ENCODE measurements around the gene WDSUB1. TPM values are rescaled to one million over a fixed set of nuclear protein-coding genes. Genes with fewer than 3 reads are reported as not detected.

The WDSUB1 gene
- polyA plus RNA-seq, 1 of the 3 experiments (the other 2 are of a cell fraction), result 5.3 TPM

GRCh38 chr2:159192371-159192918 lies 94.1 kb downstream of the WDSUB1 start:
- H3K4me3 ChIP-seq (ENCODE audit: low read depth in 2 of 2, low read length in 1 of 2), result no peak overlapping the region
- no peaks in the 10 kb centered on the region for H3K27me3 ChIP-seq (ENCODE audit: insufficient read depth)
- no peaks in the 10 kb centered on the region for H3F3A ChIP-seq (replicated peaks; ENCODE audit: insufficient read depth)
- H3K9me3 ChIP-seq, result no peaks in the 10 kb centered on the region
- H3K79me2 ChIP-seq (ENCODE audit: insufficient read depth), result no peaks in the 10 kb centered on the region
- H4K20me1 ChIP-seq (ENCODE audit: insufficient read depth), result no peaks in the 10 kb centered on the region
- 96% methylated on average over 12 of the region's 12 CpGs for WGBS (ENCODE audit: low lambda C conversion rate)
- H2AFZ ChIP-seq (ENCODE audit: low read depth), result no peak overlapping the region
- DNase-seq, result no peak
- POLR2A ChIA-PET, result no interaction called here
- CTCF ChIA-PET, result no interaction called here
- no peak overlapping the region for H3K9ac ChIP-seq
- TF ChIP-seq MXI1 (IDR thresholded peaks at IDR 0.05; ENCODE audit: low read depth, low read length) (no peak), TCF12 (IDR thresholded peaks at IDR 0.05) (no peak), EP300 (IDR thresholded peaks at IDR 0.05; ENCODE audit: borderline replicate concordance in 1 of 2, low read depth in 1 of 2, low read length in 1 of 2) (no peak), EZH2phosphoT487 (IDR thresholded peaks at IDR 0.05; ENCODE audit: borderline replicate concordance, low read depth) (no peak)
- H3K4me1 ChIP-seq (ENCODE audit: control insufficient read depth in 1 of 2, insufficient read depth in 2 of 2, low read depth in 1 of 2, low read length in 1 of 2), result peaks cover 0 to 2% of the 10 kb centered on the region in 2 experiments; a peak in 2 of 4 replicates
- no peak overlapping the region for H3K4me2 ChIP-seq
- H3K36me3 ChIP-seq (replicated peaks in 1 of 2; ENCODE audit: control insufficient read depth in 1 of 2, insufficient read depth in 2 of 2, low read length in 1 of 2), result peaks cover 10 to 51% of the 10 kb centered on the region in 2 experiments
- H3K27ac ChIP-seq (ENCODE audit: low read depth in 2 of 2, low read length in 1 of 2), result no peak overlapping the region
- no peaks in the 10 kb centered on the region for H3K9me2 ChIP-seq

- no peaks in the 10 kb centered on the region for H3K79me2 ChIP-seq (ENCODE audit: insufficient read depth)
- H3K9me2 ChIP-seq, result no peaks in the 10 kb centered on the region
- 96% methylated on average over 4 of the region's 4 CpGs for WGBS (ENCODE audit: low lambda C conversion rate)
- H4K20me1 ChIP-seq (ENCODE audit: insufficient read depth), result no peaks in the 10 kb centered on the region
- no peaks in the 10 kb centered on the region for H3K27me3 ChIP-seq (ENCODE audit: insufficient read depth)
- CTCF ChIA-PET, result interaction anchor here (1.1 to 1.3 kb wide), 3 partner anchors 9 to 70 kb away, joined by 3 to 5 read pairs (median 3); no protein-coding TSS in a partner anchor
- peaks cover 7 to 44% of the 10 kb centered on the region in 2 experiments for H3K36me3 ChIP-seq (replicated peaks in 1 of 2; ENCODE audit: control insufficient read depth in 1 of 2, insufficient read depth in 2 of 2, low read length in 1 of 2)
- TF ChIP-seq YY1 (IDR thresholded peaks at IDR 0.05; ENCODE audit: low read depth) (no peak), FOSL2 (IDR thresholded peaks at IDR 0.05; ENCODE audit: borderline replicate concordance, low read depth) (no peak), EZH2phosphoT487 (IDR thresholded peaks at IDR 0.05; ENCODE audit: borderline replicate concordance, low read depth) (no peak), EP300 (IDR thresholded peaks at IDR 0.05; ENCODE audit: borderline replicate concordance in 1 of 2, low read depth in 1 of 2, low read length in 1 of 2) (no peak), POLR2AphosphoS5 (IDR thresholded peaks at IDR 0.05; ENCODE audit: low read depth, low read length) (no peak), IRF3 (IDR thresholded peaks at IDR 0.05; ENCODE audit: low read depth, low read length) (no peak), MXI1 (IDR thresholded peaks at IDR 0.05; ENCODE audit: low read depth, low read length) (no peak), USF2 (IDR thresholded peaks at IDR 0.05; ENCODE audit: borderline replicate concordance, low read depth, low read length) (no peak), TAF1 (IDR thresholded peaks at IDR 0.05; ENCODE audit: borderline replicate concordance, low read depth, low read length) (no peak), GATA2 (CRISPR knock-in tag; IDR thresholded peaks at IDR 0.05) (no peak), REST (IDR thresholded peaks at IDR 0.05; ENCODE audit: low read depth, low read length) (no peak), ELF1 (IDR thresholded peaks at IDR 0.05) (no peak), NFIC (IDR thresholded peaks at IDR 0.05; ENCODE audit: borderline replicate concordance) (no peak)
- POLR2A ChIA-PET, result no interaction called here
- H3K9me3 ChIP-seq, result no peaks in the 10 kb centered on the region
- H3K27ac ChIP-seq (ENCODE audit: low read depth in 2 of 2, low read length in 1 of 2), result no peak overlapping the region
- H3K9ac ChIP-seq, result no peak overlapping the region
- H3K4me3 ChIP-seq (ENCODE audit: low read depth in 2 of 2, low read length in 1 of 2), result no peak overlapping the region
- no peak for DNase-seq
- H3K4me2 ChIP-seq, result no peak overlapping the region
- H2AFZ ChIP-seq (ENCODE audit: low read depth), result no peak overlapping the region
- H3K4me1 ChIP-seq (ENCODE audit: control insufficient read depth in 1 of 2, insufficient read depth in 2 of 2, low read depth in 1 of 2, low read length in 1 of 2), result peaks cover 0 to 16% of the 10 kb centered on the region in 2 experiments; a peak in 2 of 4 replicates
- no peaks in the 10 kb centered on the region for H3F3A ChIP-seq (replicated peaks; ENCODE audit: insufficient read depth)
Observed at GRCh38 chr2:159188449-159188848, 98.1 kb downstream of the WDSUB1 start.
